ENCODE measurements around the gene PARL.
"Not testable (repeated sequence)": the region's sequence is repeated elsewhere in the genome, so short reads cannot be mapped to it uniquely, and the experiment has no call there.

Gene PARL

GRCh38 chr3:183794452-183794851 lies 90.2 kb downstream of the PARL start:
- DNase-seq (ENCODE audit: low spot score) = no peak
- TF ChIP-seq CTCF (IDR thresholded peaks at IDR 0.05; ENCODE audit: extremely low read depth, missing control alignments) = no peak

- DNase-seq (ENCODE audit: low spot score) = no peak
- TF ChIP-seq CTCF (IDR thresholded peaks at IDR 0.05; ENCODE audit: extremely low read depth, missing control alignments) = no peak
Measured at GRCh38 chr3:183792976-183793375, 91.7 kb downstream of the PARL start.

- no peak for DNase-seq (ENCODE audit: low spot score)
- no peak for TF ChIP-seq CTCF (IDR thresholded peaks at IDR 0.05; ENCODE audit: extremely low read depth, missing control alignments)
Measured at GRCh38 chr3:183790700-183791099, 94.0 kb downstream of the PARL start.

- DNase-seq (ENCODE audit: low spot score) = no peak
- no peak for TF ChIP-seq CTCF (IDR thresholded peaks at IDR 0.05; ENCODE audit: extremely low read depth, missing control alignments)
Measured at GRCh38 chr3:183789826-183790225, 94.9 kb downstream of the PARL start.

GRCh38 chr3:183784503-183784902 lies 100.2 kb downstream of the PARL start:
- not testable (repeated sequence) for DNase-seq (ENCODE audit: low spot score)

- no peak for DNase-seq (ENCODE audit: low spot score)
- TF ChIP-seq CTCF (IDR thresholded peaks at IDR 0.05; ENCODE audit: extremely low read depth, missing control alignments) = no peak
Measured at GRCh38 chr3:183782576-183783276, 102.0 kb downstream of the PARL start.

GRCh38 chr3:183781246-183781645 lies 103.4 kb downstream of the PARL start:
- TF ChIP-seq CTCF (IDR thresholded peaks at IDR 0.05; ENCODE audit: extremely low read depth, missing control alignments) = no peak
- DNase-seq (ENCODE audit: low spot score) = no peak

- DNase-seq (ENCODE audit: low spot score) = no peak
- TF ChIP-seq CTCF (IDR thresholded peaks at IDR 0.05; ENCODE audit: extremely low read depth, missing control alignments) = no peak
Measured at GRCh38 chr3:183779896-183780465, 104.7 kb downstream of the PARL start.

Measured in GM20000 (cell line).